IMR-90 (cell line): ENCODE results near the gene PKDCC. TPM values are rescaled to one million over a fixed set of nuclear protein-coding genes. Genes with fewer than 3 reads are reported as not detected.

ENCODE experiments used
- ATAC-seq: fragments of 200-7000 bp; cut with Tn5 transposase; 2 replicates; pipeline ENCODE4 v1.9.1; 2020; ENCODE audit warnings: low read depth, mild to moderate bottlenecking, moderate library complexity
- BruUV-seq: library from RNA; stranded (reverse); fragments of 400-500 nt; replicated peaks from 2 replicates; lab custom pipeline; 2021; lab: Mats Ljungman, UMichigan
- CTCF ChIA-PET: fragments of 300-600 bp; formaldehyde crosslinking; extraction: SDS; loops from one replicate; lab custom pipeline; 2021; ENCODE audit warnings: antibody characterized with exemption; lab: Yijun Ruan, JAX
- POLR2A ChIA-PET: fragments of 300-600 bp; sonication (Branson Sonifier 250); formaldehyde crosslinking; loops from one replicate; lab custom pipeline; 2022; ENCODE audit warnings: antibody characterized with exemption; ENCODE audit not compliant: unreplicated experiment; lab: Charles Lee
- DNase-seq: peaks from one replicate; pipeline ENCODE4 v3.0.0; 2013
- H2AFZ ChIP-seq: replicated peaks from 2 replicates; pipeline ENCODE3; 2013; ENCODE audit warnings: low read length, mild to moderate bottlenecking; ENCODE audit not compliant: poor library complexity
- H2AK5ac ChIP-seq: 2 replicates; pipeline ENCODE4 v1.6.1; 2013; ENCODE audit warnings: low read depth, low read length, inconsistent platforms
- H2AK9ac ChIP-seq: replicated peaks from 2 replicates; pipeline ENCODE3; 2013; ENCODE audit warnings: mild to moderate bottlenecking, low read depth, low read length, moderate library complexity; ENCODE audit not compliant: poor library complexity
- H2BK120ac ChIP-seq: 2 replicates; pipeline ENCODE4 v1.6.1; 2013; ENCODE audit warnings: low read depth, low read length, inconsistent platforms
- H2BK15ac ChIP-seq: 3 replicates; pipeline ENCODE4 v1.6.1; 2013; ENCODE audit warnings: low read depth, low read length, inconsistent platforms
- H2BK20ac ChIP-seq: 2 replicates; pipeline ENCODE4 v1.6.1; 2013; ENCODE audit warnings: low read depth, mild to moderate bottlenecking, inconsistent platforms, low read length, moderate library complexity
- H2BK5ac ChIP-seq: 2 replicates; pipeline ENCODE4 v1.6.1; 2013; ENCODE audit warnings: mild to moderate bottlenecking, low read depth, low read length, inconsistent platforms; ENCODE audit not compliant: poor library complexity, severe bottlenecking
- H3K14ac ChIP-seq: replicated peaks from 2 replicates; pipeline ENCODE4 v1.6.1; 2013; ENCODE audit warnings: low read depth, low read length, inconsistent platforms
- H3K18ac ChIP-seq: 2 replicates; pipeline ENCODE4 v1.6.1; 2013; ENCODE audit warnings: low read depth, low read length, control low read depth
- H3K23ac ChIP-seq: 2 replicates; pipeline ENCODE4 v1.6.1; 2013; ENCODE audit warnings: low read depth, low read length, inconsistent platforms
- H3K27ac ChIP-seq: 2 replicates; pipeline ENCODE4 v1.5.1; 2013; ENCODE audit warnings: mild to moderate bottlenecking, control low read depth, low read length; ENCODE audit not compliant: insufficient read depth
- H3K27me3 ChIP-seq: 2 replicates; pipeline ENCODE4 v1.6.1; 2013; ENCODE audit warnings: low read length; ENCODE audit not compliant: control insufficient read depth, insufficient read depth
- H3K36me3 ChIP-seq: 2 replicates; pipeline ENCODE4 v1.6.1; 2013; ENCODE audit warnings: low read length, mixed read lengths; ENCODE audit not compliant: control insufficient read depth, insufficient read depth
- H3K4ac ChIP-seq: 2 replicates; pipeline ENCODE4 v1.6.1; 2013; ENCODE audit warnings: low read depth, low read length, inconsistent platforms
- H3K4me1 ChIP-seq: 2 replicates; pipeline ENCODE4 v1.6.1; 2013; ENCODE audit warnings: low read length, mixed read lengths; ENCODE audit not compliant: control insufficient read depth, insufficient read depth
- H3K4me2 ChIP-seq: 2 replicates; pipeline ENCODE4 v1.6.1; 2013; ENCODE audit warnings: low read depth, mild to moderate bottlenecking, control low read depth, low read length, moderate library complexity
- H3K4me3 ChIP-seq: 2 replicates; pipeline ENCODE4 v1.5.1; 2013; ENCODE audit warnings: low read depth, mild to moderate bottlenecking, control low read depth, low read length, moderate library complexity; ENCODE audit not compliant: insufficient read depth
- H3K56ac ChIP-seq: 2 replicates; pipeline ENCODE4 v1.6.1; 2013; ENCODE audit warnings: low read length, inconsistent platforms; ENCODE audit not compliant: insufficient read depth; ENCODE audit errors: extremely low read depth
- H3K79me1 ChIP-seq, 2 experiments: 2 replicates each; pipeline ENCODE4 v1.6.1; 2013; ENCODE audit warnings: low read length in 2 of 2, inconsistent platforms in 1 of 2, low read depth in 1 of 2
- H3K9ac ChIP-seq: 2 replicates; pipeline ENCODE4 v1.6.1; 2013; ENCODE audit warnings: low read depth, low read length, control low read depth
- H3K9me1 ChIP-seq: 2 replicates; pipeline ENCODE4 v1.6.1; 2013; ENCODE audit warnings: low read length, inconsistent platforms; ENCODE audit not compliant: insufficient read depth
- H3K9me3 ChIP-seq: 2 replicates; pipeline ENCODE4 v1.6.1; 2013; ENCODE audit warnings: low read length; ENCODE audit not compliant: control insufficient read depth, insufficient read depth
- H4K20me1 ChIP-seq: 2 replicates; pipeline ENCODE4 v1.6.1; 2013; ENCODE audit warnings: low read length, inconsistent platforms; ENCODE audit not compliant: insufficient read depth
- H4K5ac ChIP-seq: 2 replicates; pipeline ENCODE4 v1.6.1; 2013; ENCODE audit warnings: mild to moderate bottlenecking, low read depth, low read length, control low read depth
- H4K8ac ChIP-seq, 2 experiments: 2 replicates each; pipeline ENCODE4 v1.6.1; 2013; ENCODE audit warnings: low read depth in 2 of 2, low read length in 2 of 2, control low read depth in 1 of 2, inconsistent platforms in 1 of 2
- H4K91ac ChIP-seq: 2 replicates; pipeline ENCODE4 v1.6.1; 2013; ENCODE audit warnings: low read depth, low read length, inconsistent platforms; ENCODE audit not compliant: insufficient read depth
- BHLHE40 ChIP-seq: fragments of 150-350 bp; IDR thresholded peaks from 2 replicates; pipeline ENCODE4 v1.6.1; 2016; ENCODE audit warnings: mild to moderate bottlenecking, low read depth, low read length
- CHD1 ChIP-seq: IDR thresholded peaks from 2 replicates; pipeline ENCODE4 v1.6.1; 2012; ENCODE audit warnings: low read depth, low read length, improper control_type of control experiment
- FOS ChIP-seq: fragments of 150-350 bp; IDR thresholded peaks from 2 replicates; pipeline ENCODE4 v1.6.1; 2016; ENCODE audit warnings: low read depth, low read length
- MAFK ChIP-seq: IDR thresholded peaks from 2 replicates; pipeline ENCODE4 v1.6.1; 2012; ENCODE audit warnings: low read depth, low read length, improper control_type of control experiment
- MAZ ChIP-seq: IDR thresholded peaks from 2 replicates; pipeline ENCODE4 v1.6.1; 2012; ENCODE audit warnings: low read depth, mild to moderate bottlenecking, low read length, improper control_type of control experiment, moderate library complexity, borderline replicate concordance
- MXI1 ChIP-seq: IDR thresholded peaks from 2 replicates; pipeline ENCODE4 v1.6.1; 2012; ENCODE audit warnings: low read depth, mild to moderate bottlenecking, low read length, moderate library complexity, borderline replicate concordance
- NFE2L2 ChIP-seq: fragments of 150-350 bp; IDR thresholded peaks from 2 replicates; pipeline ENCODE4 v1.6.1; 2016; ENCODE audit warnings: low read depth, mild to moderate bottlenecking, low read length
- POLR2A ChIP-seq: IDR thresholded peaks from 2 replicates; pipeline ENCODE4 v1.6.1; 2012; ENCODE audit warnings: mild to moderate bottlenecking, low read depth, low read length
- RAD21 ChIP-seq: IDR thresholded peaks from 2 replicates; pipeline ENCODE4 v1.6.1; 2012; ENCODE audit warnings: low read length, improper control_type of control experiment
- RCOR1 ChIP-seq: IDR thresholded peaks from 2 replicates; pipeline ENCODE4 v1.6.1; 2012; ENCODE audit warnings: mild to moderate bottlenecking, low read length, improper control_type of control experiment; ENCODE audit not compliant: insufficient replicate concordance
- RFX5 ChIP-seq: IDR thresholded peaks from 2 replicates; pipeline ENCODE4 v1.8.0; 2012; ENCODE audit warnings: low read depth, mild to moderate bottlenecking, low read length, moderate library complexity
- SMC3 ChIP-seq: fragments of 150-350 bp; IDR thresholded peaks from 2 replicates; pipeline ENCODE4 v1.6.1; 2016; ENCODE audit warnings: low read depth, mild to moderate bottlenecking, antibody characterized with exemption, low read length, moderate library complexity
- WGBS, 2 experiments: methylation state at CpG; one replicate each; pipeline versions ENCODE4 v1.1.5 to v1.1.7; 2013; ENCODE audit warnings: missing lambda C conversion rate in 2 of 2; ENCODE audit not compliant: insufficient read length in 1 of 2; ENCODE audit errors: extremely low coverage in 2 of 2; 5-methylcytosine and 5-hydroxymethylcytosine counted together
- dilution Hi-C: fragments of 300-500 bp; cut with HindIII; formaldehyde crosslinking; loops from one replicate; pipeline ENCODE4 v1.14.3; 2018; ENCODE audit warnings: low sequenced_read_pairs; ENCODE audit not compliant: unreplicated experiment
- in situ Hi-C: fragments of 300-500 bp; cut with MboI; formaldehyde crosslinking; loops from 3 replicates; pipeline ENCODE4 v1.14.3; 2019; ENCODE audit warnings: low sequenced_read_pairs, inconsistent platforms, mixed read lengths
- intact Hi-C: fragments of 100-400 bp; cut with micrococcal nuclease; formaldehyde crosslinking; loops from 2 replicates; pipeline ENCODE4 v1.10.0; 2022
- polyA plus RNA-seq, 3 experiments: library from polyadenylated mRNA; depleted of rRNA; stranded (reverse); fragments of >200 nt; gene quantifications; 2 replicates each; pipeline ENCODE4 v1.2.3, GENCODE V29; 2012; ENCODE audit warnings: low replicate concordance in 1 of 3
- total RNA-seq: library from RNA; depleted of rRNA; stranded (reverse); fragments of >200 nt; gene quantifications from 2 replicates; pipeline ENCODE4 v1.2.3, GENCODE V29; 2012
- TF ChIP-seq, protein P1 (sequence below): conservative IDR thresholded peaks from 2 replicates; pipeline ENCODE4 v1.5.1; 2012; ENCODE audit warnings: mild to moderate bottlenecking, low read depth, low read length, improper control_type of control experiment
- TF ChIP-seq, protein P2 (sequence below): fragments of 150-350 bp; IDR thresholded peaks from 2 replicates; pipeline ENCODE4 v1.6.1; 2016; ENCODE audit warnings: low read depth, mild to moderate bottlenecking, low read length, moderate library complexity, borderline replicate concordance

The PKDCC gene
- total and polyA plus RNA-seq, 2 of the 4 experiments (the other 2 are of a cell fraction): 55.6 to 95.7 TPM

DNA sequence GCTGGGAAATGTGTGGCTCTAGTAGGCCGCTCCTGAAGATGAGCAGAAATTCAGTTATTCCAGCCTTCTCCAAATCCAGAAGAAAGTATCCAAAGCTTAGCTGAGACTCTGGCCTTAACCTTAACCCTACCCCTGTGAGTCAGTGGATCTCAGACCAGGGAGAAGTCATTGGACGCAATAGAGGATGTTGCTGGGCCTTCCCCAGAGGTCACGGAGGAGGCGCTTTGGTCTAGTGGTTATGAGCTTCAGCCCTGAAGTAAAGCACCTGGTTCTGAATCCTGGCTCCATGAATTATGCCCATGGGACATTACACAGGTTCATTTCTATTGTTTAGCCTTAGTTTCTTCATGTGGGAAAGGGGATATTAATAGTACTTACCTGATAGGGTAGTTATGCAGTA is 24.0 kb downstream of the PKDCC start:
- Histone ChIP-seq H2BK15ac (peak overlapping the region; percentile 79; the same call in 2 of the 3 replicates), H3K14ac (0 out of 2 replicates have a peak overlapping the region, but pooled peaks have one; percentile 33), H2AFZ (no peak overlapping the region), H3K18ac (peak overlapping the region; percentile 0), H2BK5ac (no peak overlapping the region), H3K4me3 (no peak overlapping the region), H3K79me1 (no peaks in the 10 kb centered on the region), H2AK5ac (peak overlapping the region; percentile 52; the same call in 1 of the 2 replicates), H4K91ac (peak overlapping the region; percentile 20; the same call in 1 of the 2 replicates), H4K8ac (peak overlapping the region in 1 of 2 experiments; percentile 17; a peak in 1 of 4 replicates), H3K23ac (no peak overlapping the region), H3K36me3 (no peaks in the 10 kb centered on the region), H3K4me2 (no peak overlapping the region), H3K9ac (no peak overlapping the region), H3K9me1 (peaks cover 9% of the 10 kb centered on the region; the same call in 1 of the 2 replicates), H3K27me3 (no peaks in the 10 kb centered on the region), H2BK20ac (peak overlapping the region; percentile 54), H2BK120ac (peak overlapping the region; percentile 61), H4K5ac (peak overlapping the region; percentile 22; the same call in 1 of the 2 replicates), H3K56ac (no peak overlapping the region), H3K4ac (peak overlapping the region; percentile 65; the same call in 1 of the 2 replicates), H3K27ac (no peak overlapping the region), H3K4me1 (peaks cover 26% of the 10 kb centered on the region), H3K9me3 (0 out of 2 replicates have a peak, but pooled peaks cover 2% of the 10 kb centered on the region), H2AK9ac (no peak overlapping the region), H4K20me1 (no peaks in the 10 kb centered on the region)
- DNase-seq: no peak
- in situ Hi-C loops (no loop called here), dilution Hi-C loops (no loop called here), intact Hi-C loops (no loop called here)
- WGBS, 2 experiments: 100% methylated on average over 3 of the region's 4 CpGs; no CpG with 5 or more reads in 1 of the 2 experiments
- POLR2A ChIA-PET: no interaction called here
- no peak for ATAC-seq
- TF ChIP-seq MAZ (no peak), RAD21 (no peak), RFX5 (no peak), RCOR1 (no peak), NFE2L2 (no peak), FOS (no peak), SMC3 (no peak), CHD1 (no peak), MXI1 (no peak), MAFK (no peak), BHLHE40 (no peak), POLR2A (no peak)
- TF ChIP-seq, protein P1, sequence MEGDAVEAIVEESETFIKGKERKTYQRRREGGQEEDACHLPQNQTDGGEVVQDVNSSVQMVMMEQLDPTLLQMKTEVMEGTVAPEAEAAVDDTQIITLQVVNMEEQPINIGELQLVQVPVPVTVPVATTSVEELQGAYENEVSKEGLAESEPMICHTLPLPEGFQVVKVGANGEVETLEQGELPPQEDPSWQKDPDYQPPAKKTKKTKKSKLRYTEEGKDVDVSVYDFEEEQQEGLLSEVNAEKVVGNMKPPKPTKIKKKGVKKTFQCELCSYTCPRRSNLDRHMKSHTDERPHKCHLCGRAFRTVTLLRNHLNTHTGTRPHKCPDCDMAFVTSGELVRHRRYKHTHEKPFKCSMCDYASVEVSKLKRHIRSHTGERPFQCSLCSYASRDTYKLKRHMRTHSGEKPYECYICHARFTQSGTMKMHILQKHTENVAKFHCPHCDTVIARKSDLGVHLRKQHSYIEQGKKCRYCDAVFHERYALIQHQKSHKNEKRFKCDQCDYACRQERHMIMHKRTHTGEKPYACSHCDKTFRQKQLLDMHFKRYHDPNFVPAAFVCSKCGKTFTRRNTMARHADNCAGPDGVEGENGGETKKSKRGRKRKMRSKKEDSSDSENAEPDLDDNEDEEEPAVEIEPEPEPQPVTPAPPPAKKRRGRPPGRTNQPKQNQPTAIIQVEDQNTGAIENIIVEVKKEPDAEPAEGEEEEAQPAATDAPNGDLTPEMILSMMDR: no peak
- TF ChIP-seq, protein P2, sequence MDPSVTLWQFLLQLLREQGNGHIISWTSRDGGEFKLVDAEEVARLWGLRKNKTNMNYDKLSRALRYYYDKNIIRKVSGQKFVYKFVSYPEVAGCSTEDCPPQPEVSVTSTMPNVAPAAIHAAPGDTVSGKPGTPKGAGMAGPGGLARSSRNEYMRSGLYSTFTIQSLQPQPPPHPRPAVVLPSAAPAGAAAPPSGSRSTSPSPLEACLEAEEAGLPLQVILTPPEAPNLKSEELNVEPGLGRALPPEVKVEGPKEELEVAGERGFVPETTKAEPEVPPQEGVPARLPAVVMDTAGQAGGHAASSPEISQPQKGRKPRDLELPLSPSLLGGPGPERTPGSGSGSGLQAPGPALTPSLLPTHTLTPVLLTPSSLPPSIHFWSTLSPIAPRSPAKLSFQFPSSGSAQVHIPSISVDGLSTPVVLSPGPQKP: no peak
- BruUV-seq: no TSS peak
- CTCF ChIA-PET: no interaction called here
